ENCODE results near the gene FKBP1B.

DNA sequence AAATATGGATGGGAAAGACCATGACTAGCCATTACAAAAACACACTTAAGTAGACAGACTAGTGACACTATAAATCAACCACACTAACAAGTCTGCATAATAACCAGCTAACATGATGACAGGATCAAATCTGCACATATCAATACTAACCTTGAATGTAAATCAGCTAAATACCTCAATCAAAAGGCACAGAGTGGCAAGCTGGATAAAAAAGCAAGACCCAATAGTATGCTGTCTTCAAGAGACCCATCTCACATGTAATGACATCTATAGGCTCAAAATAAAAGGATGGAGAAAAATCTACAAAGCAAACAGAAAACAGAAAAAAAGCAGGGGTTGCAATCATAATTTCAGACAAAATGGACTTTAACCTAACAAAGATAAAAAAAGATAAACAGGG lies 57.2 kb downstream of the FKBP1B start:
- no peak for TF ChIP-seq POLR2A (IDR thresholded peaks at IDR 0.05)
- TF ChIP-seq, protein P1, sequence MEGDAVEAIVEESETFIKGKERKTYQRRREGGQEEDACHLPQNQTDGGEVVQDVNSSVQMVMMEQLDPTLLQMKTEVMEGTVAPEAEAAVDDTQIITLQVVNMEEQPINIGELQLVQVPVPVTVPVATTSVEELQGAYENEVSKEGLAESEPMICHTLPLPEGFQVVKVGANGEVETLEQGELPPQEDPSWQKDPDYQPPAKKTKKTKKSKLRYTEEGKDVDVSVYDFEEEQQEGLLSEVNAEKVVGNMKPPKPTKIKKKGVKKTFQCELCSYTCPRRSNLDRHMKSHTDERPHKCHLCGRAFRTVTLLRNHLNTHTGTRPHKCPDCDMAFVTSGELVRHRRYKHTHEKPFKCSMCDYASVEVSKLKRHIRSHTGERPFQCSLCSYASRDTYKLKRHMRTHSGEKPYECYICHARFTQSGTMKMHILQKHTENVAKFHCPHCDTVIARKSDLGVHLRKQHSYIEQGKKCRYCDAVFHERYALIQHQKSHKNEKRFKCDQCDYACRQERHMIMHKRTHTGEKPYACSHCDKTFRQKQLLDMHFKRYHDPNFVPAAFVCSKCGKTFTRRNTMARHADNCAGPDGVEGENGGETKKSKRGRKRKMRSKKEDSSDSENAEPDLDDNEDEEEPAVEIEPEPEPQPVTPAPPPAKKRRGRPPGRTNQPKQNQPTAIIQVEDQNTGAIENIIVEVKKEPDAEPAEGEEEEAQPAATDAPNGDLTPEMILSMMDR (IDR thresholded peaks at IDR 0.05): no peak
